K562 (cell line): Measurements from ENCODE around the gene PFKP.
"Not testable (repeated sequence)": the region's sequence is repeated elsewhere in the genome, so short reads cannot be mapped to it uniquely, and the experiment has no call there.

Experiments used
- CHD4 ChIP-seq: fragments of 200-600 bp; sonication (generic); IDR thresholded peaks from 3 replicates; pipeline ENCODE4 v1.6.1; 2012; ENCODE audit warnings: low read depth, mild to moderate bottlenecking, mixed read lengths, low read length, inconsistent platforms; ENCODE audit not compliant: insufficient read depth, insufficient replicate concordance, poor library complexity, severe bottlenecking
- CTCF ChIP-seq, 3 experiments: IDR thresholded peaks in 2 of 3; conservative IDR thresholded peaks in 1 of 3; 2 replicates each; pipeline ENCODE4 v1.5.1; 2011 to 2012; ENCODE audit warnings: low read length in 3 of 3, mild to moderate bottlenecking in 3 of 3, control low read depth in 2 of 3, improper control_type of control experiment in 1 of 3, inconsistent platforms in 1 of 3, low read depth in 1 of 3, mixed read lengths in 1 of 3, moderate library complexity in 1 of 3; ENCODE audit not compliant: insufficient read depth in 2 of 3
- EP400 ChIP-seq: fragments of 450-650 bp; IDR thresholded peaks from 2 replicates; pipeline ENCODE4 v1.6.1; 2017; ENCODE audit warnings: antibody characterized with exemption, mild to moderate bottlenecking, moderate library complexity
- EZH2 ChIP-seq: IDR thresholded peaks from 2 replicates; pipeline ENCODE4 v1.6.1; 2012; ENCODE audit warnings: low read depth, mild to moderate bottlenecking, inconsistent platforms, low read length, borderline replicate concordance
- POLR2AphosphoS5 ChIP-seq: IDR thresholded peaks from 2 replicates; pipeline ENCODE4 v1.6.1; 2011; ENCODE audit warnings: mild to moderate bottlenecking, low read depth, low read length, moderate library complexity; ENCODE audit not compliant: control insufficient read depth, insufficient read depth
- SNRNP70 ChIP-seq: fragments of 200-400 bp; formaldehyde crosslinking; optimal IDR thresholded peaks from 2 replicates; pipeline ENCODE3; 2017; ENCODE audit warnings: low read depth, low read length
- ZBTB43 ChIP-seq: sonication (generic); formaldehyde crosslinking; IDR thresholded peaks from 2 replicates; pipeline ENCODE4 v1.8.0; 2023; ENCODE audit warnings: mild to moderate bottlenecking, missing genetic modification reagents
- ZNF140 ChIP-seq: fragments of 250-450 bp; sonication (Bioruptor Pico); IDR thresholded peaks from 2 replicates; pipeline ENCODE4 v1.8.0; 2021; ENCODE audit warnings: moderate library complexity, mild to moderate bottlenecking, inconsistent platforms
- ZNF583 ChIP-seq: fragments of 250-450 bp; sonication (Bioruptor Pico); IDR thresholded peaks from 2 replicates; pipeline ENCODE4 v1.4.0; 2020
- ZNF584 ChIP-seq: fragments of 200-800 bp; sonication (Bioruptor generic); IDR thresholded peaks from 2 replicates; pipeline ENCODE4 v1.6.1; 2016; ENCODE audit warnings: low read depth, mild to moderate bottlenecking, missing genetic modification characterization, missing compliant biosample characterization
- ZNF609 ChIP-seq: sonication (generic); formaldehyde crosslinking; IDR thresholded peaks from 2 replicates; pipeline ENCODE4 v1.8.1; 2023; ENCODE audit warnings: missing genetic modification reagents, mild to moderate bottlenecking, borderline replicate concordance
- TF ChIP-seq, protein P1 (sequence below): fragments of 250-450 bp; sonication (Bioruptor Pico); IDR thresholded peaks from 2 replicates; pipeline ENCODE4 v1.4.0; 2020; ENCODE audit warnings: mild to moderate bottlenecking, moderate library complexity
- TF ChIP-seq, protein P2 (sequence below): fragments of 450-650 bp; formaldehyde crosslinking; IDR thresholded peaks from 2 replicates; pipeline ENCODE4 v1.4.0; 2020; ENCODE audit warnings: mild to moderate bottlenecking

DNA sequence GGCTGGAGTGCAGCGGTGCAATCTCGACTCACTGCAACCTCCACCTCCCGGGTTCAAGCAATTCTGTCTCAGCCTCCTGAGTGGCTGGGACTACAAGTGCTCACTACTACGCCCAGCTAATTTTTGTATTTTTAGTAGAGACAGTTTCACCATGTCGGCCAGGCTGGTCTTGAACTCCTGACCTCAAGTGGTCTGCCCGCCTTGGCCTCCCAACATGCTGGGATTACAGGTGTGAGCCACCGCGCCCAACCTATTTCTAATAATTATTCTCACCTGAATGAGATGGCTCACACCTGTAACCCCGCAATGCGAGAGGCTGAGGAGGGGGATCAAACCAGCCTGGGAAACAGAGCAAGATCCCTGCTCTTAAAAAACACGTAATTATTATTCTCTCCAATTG, 104.1 kb downstream of the PFKP start:
- TF ChIP-seq, protein P1, sequence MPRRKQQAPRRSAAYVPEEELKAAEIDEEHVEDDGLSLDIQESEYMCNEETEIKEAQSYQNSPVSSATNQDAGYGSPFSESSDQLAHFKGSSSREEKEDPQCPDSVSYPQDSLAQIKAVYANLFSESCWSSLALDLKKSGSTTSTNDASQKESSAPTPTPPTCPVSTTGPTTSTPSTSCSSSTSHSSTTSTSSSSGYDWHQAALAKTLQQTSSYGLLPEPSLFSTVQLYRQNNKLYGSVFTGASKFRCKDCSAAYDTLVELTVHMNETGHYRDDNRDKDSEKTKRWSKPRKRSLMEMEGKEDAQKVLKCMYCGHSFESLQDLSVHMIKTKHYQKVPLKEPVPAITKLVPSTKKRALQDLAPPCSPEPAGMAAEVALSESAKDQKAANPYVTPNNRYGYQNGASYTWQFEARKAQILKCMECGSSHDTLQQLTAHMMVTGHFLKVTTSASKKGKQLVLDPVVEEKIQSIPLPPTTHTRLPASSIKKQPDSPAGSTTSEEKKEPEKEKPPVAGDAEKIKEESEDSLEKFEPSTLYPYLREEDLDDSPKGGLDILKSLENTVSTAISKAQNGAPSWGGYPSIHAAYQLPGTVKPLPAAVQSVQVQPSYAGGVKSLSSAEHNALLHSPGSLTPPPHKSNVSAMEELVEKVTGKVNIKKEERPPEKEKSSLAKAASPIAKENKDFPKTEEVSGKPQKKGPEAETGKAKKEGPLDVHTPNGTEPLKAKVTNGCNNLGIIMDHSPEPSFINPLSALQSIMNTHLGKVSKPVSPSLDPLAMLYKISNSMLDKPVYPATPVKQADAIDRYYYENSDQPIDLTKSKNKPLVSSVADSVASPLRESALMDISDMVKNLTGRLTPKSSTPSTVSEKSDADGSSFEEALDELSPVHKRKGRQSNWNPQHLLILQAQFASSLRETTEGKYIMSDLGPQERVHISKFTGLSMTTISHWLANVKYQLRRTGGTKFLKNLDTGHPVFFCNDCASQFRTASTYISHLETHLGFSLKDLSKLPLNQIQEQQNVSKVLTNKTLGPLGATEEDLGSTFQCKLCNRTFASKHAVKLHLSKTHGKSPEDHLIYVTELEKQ = not testable (repeated sequence)
- TF ChIP-seq EZH2; ZNF609 (CRISPR knock-in tag); ZNF583; CTCF (IDR thresholded peaks at IDR 0.05 in 2 of 3, conservative IDR thresholded peaks at IDR 0.05 in 1 of 3; ENCODE audit: insufficient read depth in 2 of 3, low read depth in 1 of 3, low read length in 3 of 3); ZNF584 (CRISPR knock-in tag); POLR2AphosphoS5; ZBTB43 (CRISPR knock-in tag); ZNF140 (CRISPR knock-in tag); SNRNP70; CHD4; EP400: not testable (repeated sequence)
- TF ChIP-seq, protein P2, sequence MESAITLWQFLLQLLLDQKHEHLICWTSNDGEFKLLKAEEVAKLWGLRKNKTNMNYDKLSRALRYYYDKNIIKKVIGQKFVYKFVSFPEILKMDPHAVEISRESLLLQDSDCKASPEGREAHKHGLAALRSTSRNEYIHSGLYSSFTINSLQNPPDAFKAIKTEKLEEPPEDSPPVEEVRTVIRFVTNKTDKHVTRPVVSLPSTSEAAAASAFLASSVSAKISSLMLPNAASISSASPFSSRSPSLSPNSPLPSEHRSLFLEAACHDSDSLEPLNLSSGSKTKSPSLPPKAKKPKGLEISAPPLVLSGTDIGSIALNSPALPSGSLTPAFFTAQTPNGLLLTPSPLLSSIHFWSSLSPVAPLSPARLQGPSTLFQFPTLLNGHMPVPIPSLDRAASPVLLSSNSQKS = not testable (repeated sequence)
